ENCODE results near the gene GLRX.
A peak's percentile ranks its signal among the peaks of the same experiment; 100 is the strongest.

GLRX gene, protein sequence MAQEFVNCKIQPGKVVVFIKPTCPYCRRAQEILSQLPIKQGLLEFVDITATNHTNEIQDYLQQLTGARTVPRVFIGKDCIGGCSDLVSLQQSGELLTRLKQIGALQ
- 32.8 reads per million, percentile 58 among the genes with 10 or more reads in this experiment for total RNA-seq

DNA sequence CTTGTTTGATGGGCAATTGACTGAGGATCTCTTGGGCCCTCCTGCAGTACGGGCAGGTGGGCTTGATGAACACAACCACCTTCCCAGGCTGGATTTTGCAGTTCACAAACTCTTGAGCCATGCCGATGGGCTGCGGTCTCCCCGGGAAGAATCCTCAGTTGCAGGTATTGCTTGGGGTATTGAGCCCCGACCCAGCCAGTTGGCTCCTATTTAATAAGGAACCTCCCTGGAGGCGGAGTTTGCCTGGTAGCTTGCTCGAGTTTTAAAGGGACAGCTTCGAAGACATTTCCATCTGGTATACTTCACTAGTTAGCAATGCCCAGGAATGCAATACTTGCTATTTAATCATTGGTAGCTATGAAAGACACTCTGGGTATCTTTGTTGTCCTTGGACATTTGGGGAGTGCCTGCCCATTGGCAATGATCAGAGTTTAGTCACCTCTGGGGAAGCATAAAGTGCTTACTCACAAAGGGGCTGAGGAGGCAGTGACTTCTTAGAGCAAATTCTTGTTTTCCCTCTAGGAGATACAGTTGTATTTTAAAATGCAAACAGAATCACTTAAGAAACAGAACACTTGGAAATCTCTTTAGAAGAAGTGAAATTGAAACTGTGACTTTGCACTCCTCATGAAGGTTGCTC, at the start of gene GLRX:
GLRX (minus strand) TSS at position 185 of the 640 bp plus-strand sequence; CDS start at position 121, 64 bp downstream.
- DNase-seq: peak; percentile 53

DNA sequence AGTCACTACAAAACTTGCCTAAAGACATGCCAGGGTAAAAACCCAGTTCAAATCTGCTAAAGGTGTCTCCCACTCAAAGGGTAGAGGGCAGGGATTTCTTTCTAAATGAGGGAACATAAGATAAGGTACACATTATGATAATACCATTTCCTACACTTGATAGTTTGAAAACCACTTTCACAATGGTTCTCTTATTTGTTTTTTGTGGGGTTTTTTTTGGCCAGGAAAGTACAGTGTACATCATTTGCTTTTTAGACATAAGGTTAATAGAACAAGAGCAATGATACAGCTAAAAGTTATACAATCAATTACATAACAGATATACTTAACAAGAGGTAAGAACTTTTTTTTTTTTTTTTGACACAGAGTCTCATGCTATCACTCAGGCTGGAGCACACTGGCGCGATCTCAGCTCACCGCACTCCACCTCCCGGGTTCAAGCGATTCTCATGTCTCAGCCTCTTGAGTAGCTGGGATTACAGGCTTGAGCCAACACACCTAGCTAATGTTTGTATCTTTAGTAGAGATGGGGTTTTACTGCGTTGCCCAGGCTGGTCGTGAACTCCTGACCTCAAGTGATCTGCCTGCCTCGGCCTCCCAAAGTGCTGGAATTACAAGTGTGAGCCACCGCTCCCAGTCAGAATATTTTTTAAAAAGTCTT, 48.8 kb upstream of the GLRX start:
- no peak for DNase-seq

DNA sequence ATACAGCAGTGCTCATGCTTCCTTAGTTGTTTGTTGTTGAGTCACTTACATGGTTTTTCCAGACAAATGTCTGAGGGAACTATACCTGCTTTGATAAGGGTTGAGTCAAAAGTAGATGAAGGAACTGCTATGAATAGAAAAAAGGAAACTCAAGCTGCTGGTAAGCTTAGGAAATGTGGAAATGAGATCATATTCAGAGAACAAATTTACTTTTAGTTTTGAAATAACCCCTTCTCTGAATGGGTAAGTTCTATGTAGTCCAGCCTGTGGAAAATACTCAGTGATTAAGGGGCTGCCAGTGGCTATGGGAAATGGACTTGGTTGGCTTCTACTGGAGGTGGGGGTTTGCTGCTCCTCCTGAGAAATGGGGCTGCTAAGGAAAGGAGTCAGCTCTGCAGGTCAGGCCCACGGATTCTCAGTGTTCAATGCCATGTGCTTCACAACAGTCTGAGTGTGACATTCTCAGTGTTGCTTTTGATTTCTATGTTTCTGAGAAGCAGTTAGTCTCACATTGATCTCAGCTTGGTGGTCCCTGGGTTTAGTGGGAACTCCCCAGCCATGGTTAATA, 47.7 kb upstream of the GLRX start:
- DNase-seq: no peak

DNA sequence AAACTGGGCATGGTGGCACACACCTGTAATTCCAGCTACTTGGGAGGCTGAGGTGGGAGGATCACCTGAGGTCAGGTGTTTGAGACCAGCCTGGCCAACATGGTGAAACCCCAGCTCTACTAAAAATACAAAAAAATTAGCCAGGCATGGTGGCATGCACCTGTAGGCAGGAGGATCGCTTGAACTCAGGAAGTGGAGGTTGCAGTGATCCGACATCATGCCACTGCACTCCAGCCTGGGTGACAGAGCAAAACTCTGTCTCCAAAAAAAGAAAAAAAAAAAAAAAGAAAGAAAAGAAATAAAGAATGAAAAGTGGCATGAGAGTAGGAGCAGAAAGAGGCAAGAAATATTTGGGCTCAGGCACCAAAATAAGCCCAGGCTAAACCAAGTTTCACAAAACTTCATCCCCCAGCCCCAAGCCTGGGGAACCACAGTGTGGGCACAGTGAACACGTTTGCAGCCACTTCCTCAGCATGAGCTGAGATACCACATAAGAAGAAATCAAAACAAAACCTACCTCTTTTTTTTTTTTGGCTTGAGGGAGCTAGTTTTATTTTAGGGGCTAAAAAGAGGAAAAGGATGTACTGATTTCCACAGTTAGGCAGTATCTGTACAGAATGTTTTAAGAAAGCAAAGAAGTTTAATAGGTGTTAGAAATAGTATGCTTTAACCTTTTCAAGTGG, 46.8 kb upstream of the GLRX start:
- peak; percentile 41 for DNase-seq

DNA sequence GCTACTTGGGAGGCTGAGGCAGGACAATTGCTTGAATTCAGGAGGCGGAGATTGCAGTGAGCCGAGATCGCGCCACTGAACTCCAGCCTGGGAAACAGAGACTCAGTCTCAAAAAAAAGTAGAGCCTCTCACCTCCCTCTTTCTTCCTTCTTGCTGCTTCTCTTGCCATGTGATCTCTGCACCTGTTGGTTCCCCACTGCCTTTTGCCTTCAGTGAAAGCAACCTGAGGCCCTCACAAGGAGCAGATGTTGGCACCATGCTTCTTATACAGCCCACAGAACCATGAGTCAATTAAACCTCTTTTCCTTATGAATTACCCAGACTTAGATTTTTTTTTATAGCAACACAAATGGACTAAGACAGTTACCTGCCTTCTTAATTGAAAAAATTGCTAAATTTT, 45.6 kb upstream of the GLRX start:
- DNase-seq: no peak

DNA sequence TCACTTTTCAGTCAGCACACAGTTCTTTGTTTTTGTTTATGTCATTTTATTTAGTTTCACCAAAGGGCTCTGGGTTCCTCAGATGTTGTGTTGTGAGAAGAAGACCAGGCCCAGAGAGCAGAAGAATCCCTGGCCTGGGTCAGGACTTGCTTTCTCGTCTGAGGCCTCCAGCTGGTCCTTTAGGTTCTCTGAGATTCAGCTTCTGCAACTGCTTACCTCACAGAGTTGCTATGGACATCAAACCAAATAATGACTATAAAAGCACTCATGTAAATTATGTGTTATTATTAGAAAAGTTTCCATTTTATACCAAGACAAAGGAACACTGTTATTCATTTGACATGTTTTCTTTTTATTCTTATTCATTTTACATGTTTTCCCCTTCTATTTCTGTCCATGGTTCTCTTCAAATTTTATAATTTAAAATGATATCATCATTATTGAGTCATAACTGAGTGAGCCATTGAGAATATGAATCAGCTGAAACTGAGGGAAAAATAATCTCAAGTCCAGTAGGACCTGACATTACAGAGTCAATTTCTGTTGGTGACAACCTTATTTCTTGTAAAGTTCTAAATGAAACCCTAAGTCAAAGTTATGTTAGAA, 44.0 kb upstream of the GLRX start:
- no peak for DNase-seq

DNA sequence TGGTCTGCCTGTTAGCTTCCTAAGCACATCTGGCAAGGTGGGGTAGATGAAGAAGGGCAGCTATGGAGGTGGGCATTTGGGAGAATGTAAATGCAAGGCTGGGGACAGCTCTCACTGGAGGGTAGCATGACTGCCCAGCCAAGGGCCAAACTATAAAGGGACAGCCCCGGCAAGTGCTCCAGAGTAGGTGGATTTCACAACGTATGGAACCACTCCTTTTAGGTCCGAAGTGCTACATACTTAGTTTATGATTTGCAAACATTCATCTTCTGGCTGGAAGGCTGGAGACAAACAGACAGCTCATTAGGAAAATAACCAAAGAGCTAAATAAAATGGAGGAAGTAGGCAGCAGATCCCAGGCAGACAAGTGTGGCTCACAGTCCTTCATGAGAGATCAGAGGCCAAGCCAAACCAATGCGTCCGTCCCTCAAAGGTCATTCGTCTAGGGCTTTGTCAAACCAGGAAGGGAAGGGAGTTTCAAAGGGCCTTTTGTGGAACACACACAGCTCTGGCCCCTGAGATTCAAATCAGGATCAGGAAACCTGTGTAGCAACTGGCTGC, 42.5 kb upstream of the GLRX start:
- no peak for DNase-seq

DNA sequence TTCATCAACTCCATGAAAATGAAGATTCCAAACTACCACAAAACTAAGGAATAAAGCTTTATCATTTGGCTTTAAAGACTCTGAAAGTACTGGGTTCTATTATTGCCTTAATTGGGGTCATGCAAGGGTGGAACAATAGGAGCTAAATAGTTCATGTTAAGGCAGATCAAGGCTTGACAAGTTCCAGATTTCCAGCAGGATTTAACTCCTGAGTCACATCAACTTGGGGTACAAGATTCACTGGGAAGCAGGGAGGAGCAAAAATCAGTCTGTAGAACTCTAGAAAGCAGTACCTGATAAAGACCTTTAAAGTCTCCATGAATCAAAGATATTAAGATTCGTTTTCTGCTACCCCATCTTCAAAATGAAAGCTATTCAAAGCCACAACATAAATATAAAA, 41.9 kb upstream of the GLRX start:
- no peak for DNase-seq

DNA sequence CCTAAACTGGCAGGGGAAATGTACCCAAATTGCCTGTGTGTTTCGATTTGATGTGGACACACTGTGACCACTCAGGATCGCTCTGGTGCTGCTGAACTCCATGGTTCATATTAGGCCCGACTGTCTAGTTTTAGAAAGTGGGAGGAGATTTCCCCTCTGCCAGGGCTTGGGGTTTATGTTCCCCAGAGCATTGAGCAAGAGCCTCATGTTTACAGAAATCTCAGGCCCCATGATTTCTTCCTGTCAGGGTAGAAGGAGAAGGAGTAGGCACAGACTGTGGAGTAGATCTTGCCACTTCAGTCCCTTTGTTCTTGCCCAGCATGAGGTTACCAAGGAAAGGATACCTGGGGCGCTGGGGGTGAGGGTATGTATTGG, 40.8 kb upstream of the GLRX start:
- no peak for DNase-seq

DNA sequence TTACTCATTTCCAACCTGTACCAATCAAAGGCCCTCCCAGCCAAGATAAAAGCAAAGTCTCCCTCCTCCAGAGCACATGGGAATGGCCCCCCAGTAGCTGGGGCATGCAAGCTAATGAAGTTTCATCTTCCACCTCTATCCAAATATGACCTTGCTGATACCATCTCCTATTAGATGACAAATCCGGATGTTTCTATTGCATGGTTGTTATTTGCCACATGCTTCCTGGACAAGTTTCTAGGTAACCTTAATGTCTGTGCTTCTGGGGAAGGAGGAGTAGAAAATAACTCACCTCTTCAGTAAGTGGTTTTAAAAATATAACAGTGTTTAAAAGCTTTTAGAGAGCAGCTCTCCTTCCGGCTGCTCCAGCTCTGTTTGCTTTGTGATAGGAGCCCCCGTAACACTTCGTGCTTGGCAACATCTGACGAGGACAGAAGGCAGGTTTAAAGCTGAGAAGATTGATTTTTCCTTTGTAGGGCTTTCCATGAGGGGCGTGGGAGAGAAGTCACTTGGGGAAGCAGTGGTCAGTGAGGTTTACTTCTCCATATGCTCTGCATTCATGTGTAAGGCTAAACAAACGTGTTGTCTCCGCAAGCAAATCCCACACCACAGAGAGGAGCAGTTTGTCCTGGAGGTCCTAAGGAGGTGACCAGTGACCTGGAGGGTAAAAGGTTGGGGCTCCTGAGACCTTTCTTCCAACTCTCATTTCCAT, 40.3 kb upstream of the GLRX start:
- no peak for DNase-seq

DNA sequence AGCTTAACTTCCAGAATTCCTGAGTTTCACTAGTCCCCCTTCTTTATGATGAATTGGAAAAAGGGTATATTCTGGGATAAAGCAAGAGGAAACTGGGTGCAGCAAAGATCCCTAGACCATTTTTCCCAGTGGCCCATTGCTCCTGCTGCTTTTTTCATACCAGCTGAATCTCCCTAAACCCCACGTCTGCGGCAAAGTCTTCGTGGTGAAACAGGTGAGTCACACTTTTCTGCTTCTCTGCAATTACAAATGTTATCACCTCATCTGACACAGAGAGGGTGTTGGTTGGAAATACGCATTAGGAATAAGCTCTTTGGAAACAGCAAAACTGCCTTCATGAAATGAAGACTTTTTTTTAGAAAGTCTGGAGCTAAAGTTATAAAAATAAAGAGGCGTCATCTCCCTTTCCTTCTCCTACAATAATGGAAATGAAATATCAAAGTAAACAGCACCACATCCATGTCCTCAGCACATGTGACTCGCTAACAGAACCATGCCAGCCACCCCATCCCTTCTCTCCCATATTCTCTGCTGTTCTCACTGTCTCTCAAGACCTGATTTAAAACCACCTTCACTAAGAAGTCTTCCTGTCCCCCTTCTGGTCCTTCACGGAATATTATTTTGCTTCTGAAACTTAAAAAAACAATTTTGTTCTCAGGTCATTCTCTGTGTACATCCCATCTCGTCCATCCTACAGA, 39.5 kb upstream of the GLRX start:
- no peak for DNase-seq

DNA sequence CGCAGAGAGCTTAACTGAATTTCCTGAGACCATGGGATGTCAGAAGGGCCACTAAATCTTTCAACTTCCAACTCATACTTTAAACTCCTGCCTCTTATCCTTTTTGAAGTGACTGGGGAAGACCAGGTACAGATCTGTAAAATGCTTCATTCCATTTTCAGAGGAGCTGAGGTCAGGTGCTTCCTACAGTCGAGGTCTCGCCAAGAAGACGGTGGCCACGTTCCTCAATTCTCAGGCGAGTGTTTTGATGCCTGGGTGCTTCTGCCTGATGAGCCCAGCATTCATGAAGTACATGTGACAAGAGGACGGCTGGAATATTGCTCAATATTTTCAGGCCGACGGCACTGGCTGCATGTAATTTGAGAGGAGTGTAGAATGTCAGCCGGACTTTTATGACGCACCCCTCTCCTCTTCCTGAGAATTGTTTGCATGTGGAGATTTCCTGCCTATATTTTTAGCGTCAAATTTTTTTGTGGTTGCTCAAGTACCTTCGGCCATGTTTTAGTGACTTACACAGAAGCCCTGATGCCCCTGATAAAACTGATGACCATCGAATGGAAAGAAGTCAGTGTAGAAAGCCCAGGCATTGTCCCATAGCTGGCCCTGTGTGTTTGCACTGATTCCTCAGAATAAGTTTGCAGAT, 38.8 kb upstream of the GLRX start:
- no peak for DNase-seq

DNA sequence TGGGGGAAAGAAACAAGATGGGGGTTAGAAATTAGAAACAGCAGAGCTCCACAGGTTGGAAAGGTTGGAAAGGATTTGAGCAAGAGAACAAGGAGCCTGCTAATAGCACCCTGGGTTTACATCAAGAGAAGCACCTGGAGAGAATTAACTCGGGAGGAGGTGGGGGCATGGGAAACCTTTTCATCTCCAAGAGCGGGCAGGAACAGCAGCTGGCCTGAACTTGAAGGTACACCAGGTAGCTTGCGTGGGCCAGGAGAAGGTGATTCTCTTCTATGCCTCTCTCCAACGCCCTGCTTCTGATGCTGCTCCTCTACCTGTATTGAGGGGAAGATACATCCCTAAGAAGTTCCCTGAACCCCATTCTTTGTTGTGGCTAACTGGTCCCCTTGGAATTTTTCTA, 37.1 kb upstream of the GLRX start:
- DNase-seq: no peak

DNA sequence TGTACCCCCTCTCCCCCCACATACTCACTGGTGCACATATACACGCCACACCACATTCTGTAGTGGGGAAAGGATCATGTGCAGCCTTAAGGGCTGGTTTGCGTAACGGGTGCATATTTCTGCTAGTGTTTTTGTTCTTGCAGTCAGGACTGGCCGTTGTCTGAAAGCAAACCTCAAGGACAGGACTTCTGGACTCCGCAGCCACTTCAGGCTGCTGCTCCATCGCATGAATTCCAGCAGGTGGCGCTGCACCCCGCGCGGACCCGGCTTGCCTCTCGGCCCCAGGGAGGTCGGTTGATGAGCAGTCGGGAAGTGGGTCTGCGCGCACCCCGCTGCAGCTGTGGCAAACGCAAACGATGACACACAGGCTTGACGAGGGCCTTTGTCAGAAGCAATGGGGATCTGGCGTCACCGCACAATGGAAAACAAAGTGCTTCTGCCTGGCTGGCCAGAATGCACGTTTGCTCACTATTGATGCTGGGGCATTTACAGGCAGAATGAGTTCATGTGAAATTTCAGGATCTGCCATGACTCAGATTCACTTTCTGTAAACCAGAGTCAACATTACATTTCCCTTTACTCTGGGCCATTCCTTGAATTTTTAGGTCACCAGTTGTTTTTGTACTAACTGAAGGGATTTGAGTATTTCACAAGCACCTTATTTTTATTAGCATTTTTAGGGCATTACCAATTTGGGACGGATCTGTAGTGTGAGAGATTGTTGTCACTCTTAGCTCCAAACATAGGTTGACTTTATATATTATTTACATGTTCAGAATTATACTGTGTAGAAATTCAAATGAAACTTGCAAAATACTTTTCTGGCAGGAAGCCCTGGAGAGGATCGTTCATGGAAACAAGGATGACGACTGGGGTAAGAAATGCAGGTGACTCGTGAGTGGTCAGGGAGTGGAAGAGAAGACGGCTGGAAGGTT, 36.4 kb upstream of the GLRX start:
- peak; percentile 88 for DNase-seq

DNA sequence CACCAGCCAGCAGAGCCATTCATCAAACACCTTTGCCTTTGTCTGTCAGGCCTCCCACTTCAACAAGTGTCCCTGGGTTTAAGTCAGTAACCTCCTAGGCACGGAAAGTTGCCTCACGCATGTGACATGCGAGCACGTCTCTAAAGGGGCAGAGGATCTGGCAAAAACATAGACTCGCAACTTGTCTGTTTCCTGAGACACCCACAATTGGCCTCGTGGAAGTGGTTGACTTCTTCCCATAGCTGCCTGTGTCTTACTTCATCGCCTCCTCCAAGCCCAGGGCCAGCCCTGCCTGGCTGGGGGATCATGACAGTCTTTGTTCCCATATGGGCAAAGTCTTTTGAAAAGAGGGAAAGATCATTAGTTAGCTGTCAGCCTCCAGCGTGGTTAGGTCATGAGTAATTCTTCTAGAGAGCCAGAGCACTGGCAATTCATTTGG, 35.5 kb upstream of the GLRX start:
- no peak for DNase-seq

DNA sequence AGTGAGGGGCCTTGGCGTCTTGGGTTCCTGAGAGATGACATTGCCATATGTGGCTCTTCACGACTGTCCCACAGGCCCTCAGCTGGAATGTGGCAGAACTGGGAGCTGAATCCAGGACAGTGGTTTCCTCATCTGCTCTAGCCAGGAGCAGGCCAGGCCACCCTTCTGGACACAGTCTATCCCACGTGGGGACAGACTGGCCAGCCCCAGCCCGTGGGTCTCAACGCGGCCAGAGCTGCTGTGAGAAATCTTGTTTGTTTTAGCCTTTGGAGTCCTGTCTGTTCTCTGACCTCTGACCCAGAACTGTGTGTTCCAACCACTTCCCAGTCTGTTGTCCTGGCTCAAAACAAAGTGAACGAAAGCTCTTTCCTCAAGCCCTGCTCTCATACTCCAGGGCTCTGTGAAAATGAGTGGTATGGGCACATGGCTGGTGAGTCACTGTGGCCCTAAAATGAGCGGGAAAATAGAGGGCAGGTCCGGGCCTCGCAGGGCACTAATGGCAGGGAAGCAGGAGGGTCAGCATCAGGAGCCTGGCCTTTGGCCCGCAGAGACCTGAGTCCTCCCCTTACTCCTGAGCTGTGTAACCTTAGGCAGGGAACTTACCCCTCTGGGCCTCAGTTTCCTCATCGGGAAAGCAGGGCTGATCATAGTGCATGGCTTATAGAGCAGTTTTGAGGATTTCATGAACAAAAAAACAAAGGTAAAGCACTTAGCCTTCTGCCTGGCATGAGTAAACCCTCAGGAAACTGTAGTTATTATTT, 34.8 kb upstream of the GLRX start:
- DNase-seq: no peak

DNA sequence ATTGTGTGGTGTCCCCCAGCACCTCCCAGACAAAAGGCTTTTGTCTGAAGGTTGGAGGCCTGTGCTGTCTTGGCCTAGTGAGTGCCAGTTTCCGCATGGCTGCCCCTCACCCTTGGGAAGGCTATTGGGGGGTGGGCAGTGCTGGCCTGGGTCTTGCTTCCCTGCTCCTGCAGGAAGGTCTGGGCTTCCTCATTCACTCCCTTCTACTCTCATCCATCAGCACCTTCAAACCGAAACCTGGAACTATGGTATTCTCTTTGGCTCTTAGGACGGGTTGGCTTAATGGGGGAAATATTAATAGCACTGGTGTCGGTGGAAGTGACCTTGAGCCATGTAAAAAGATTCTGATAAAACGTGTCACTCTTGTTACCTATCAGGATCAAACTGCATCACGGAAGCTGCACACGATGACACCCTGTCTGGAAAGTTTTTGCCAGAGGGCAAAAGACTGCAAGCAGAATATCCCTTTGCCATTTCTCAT, 34.0 kb upstream of the GLRX start:
- DNase-seq: no peak

DNA sequence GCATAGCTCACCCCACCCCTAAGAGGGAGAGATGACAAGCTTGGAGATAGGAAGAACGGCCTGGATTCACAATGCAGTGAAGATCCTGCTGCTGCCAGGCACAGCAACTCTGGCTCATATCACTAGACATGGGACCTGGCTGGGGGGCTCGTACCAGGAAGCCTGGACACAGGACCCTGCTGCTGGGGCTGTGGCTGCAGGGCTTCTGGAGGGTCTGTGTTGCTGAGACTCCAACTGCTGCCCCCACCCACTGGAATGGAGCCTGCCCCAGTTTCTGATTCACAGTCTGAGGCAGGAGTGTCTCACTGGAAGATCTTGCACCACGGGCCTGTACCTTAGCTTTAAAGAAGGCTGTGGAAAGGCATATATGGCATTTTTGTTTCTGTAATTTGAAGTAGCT, 31.0 kb upstream of the GLRX start:
- DNase-seq: no peak

DNA sequence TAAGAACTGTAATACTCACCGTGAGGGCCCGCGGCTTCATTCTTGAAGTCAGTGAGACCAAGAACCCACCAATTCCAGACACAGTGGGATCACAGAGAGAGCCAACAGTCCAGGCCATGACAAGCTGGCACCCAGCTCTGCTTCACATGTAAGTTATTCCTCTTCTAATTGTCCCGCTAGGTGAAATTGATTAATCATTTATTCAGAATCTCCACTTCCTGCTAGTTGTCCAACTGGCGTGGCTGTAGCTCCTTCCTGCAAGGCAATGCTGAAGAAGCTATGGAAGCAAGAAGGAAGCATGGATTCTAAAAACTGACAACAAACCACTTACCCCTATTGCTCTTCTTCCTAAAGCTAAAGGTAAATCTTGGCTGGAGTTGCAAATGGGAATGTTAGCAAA, 30.0 kb upstream of the GLRX start:
- DNase-seq: no peak

Measured in effector CD4-positive, alpha-beta T cell (primary cell).